Adrenal gland (tissue), 5 donors: ENCODE results near the gene REPS1.
"Not testable (repeated sequence)": the region's sequence is repeated elsewhere in the genome, so short reads cannot be mapped to it uniquely, and the experiment has no call there.

Experiments used
- POLR2A ChIP-seq, 2 donors: fragments of 450-650 bp; IDR thresholded peaks; one replicate each; pipeline ENCODE4 v1.6.1; 2017; ENCODE audit warnings: antibody characterized with exemption in 2 of 2, mild to moderate bottlenecking in 2 of 2, moderate library complexity in 1 of 2
- TF ChIP-seq, protein P1 (sequence below), 6 experiments: fragments of 450-650 bp in 4 of 6; fragments of 200-600 bp in 2 of 6; sonication (generic) in 1 of 6; IDR thresholded peaks; 1 replicate in 5 of 6; 2 replicates in 1 of 6; pipeline versions ENCODE4 v1.5.1 to v1.8.0; 2016 to 2021; ENCODE audit warnings: antibody characterized with exemption in 6 of 6, mild to moderate bottlenecking in 2 of 6, moderate library complexity in 1 of 6
- donor health status: DM: no; HTN: no; CAD: no.

GRCh38 chr6:139025416-139025815, 37.4 kb upstream of the REPS1 start:
- TF ChIP-seq, protein P1, sequence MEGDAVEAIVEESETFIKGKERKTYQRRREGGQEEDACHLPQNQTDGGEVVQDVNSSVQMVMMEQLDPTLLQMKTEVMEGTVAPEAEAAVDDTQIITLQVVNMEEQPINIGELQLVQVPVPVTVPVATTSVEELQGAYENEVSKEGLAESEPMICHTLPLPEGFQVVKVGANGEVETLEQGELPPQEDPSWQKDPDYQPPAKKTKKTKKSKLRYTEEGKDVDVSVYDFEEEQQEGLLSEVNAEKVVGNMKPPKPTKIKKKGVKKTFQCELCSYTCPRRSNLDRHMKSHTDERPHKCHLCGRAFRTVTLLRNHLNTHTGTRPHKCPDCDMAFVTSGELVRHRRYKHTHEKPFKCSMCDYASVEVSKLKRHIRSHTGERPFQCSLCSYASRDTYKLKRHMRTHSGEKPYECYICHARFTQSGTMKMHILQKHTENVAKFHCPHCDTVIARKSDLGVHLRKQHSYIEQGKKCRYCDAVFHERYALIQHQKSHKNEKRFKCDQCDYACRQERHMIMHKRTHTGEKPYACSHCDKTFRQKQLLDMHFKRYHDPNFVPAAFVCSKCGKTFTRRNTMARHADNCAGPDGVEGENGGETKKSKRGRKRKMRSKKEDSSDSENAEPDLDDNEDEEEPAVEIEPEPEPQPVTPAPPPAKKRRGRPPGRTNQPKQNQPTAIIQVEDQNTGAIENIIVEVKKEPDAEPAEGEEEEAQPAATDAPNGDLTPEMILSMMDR (IDR thresholded peaks at IDR 0.05), result not testable (repeated sequence)
- TF ChIP-seq POLR2A (IDR thresholded peaks at IDR 0.05), result not testable (repeated sequence)
